Fibroblast of lung (primary cell): ENCODE data around the gene TACC2.

Experiments used
- CTCF ChIP-seq, 2 donors: IDR thresholded peaks in 1 of 2; conservative IDR thresholded peaks in 1 of 2; 1 replicate in 1 of 2; 2 replicates in 1 of 2; pipeline ENCODE4 v1.5.1; 2011 to 2012; ENCODE audit warnings: low read length in 2 of 2, control low read depth in 1 of 2, inconsistent platforms in 1 of 2, low read depth in 1 of 2, mild to moderate bottlenecking in 1 of 2
- EZH2 ChIP-seq: IDR thresholded peaks from 2 replicates; pipeline ENCODE4 v1.5.1; 2012; ENCODE audit warnings: low read length, control low read depth, mild to moderate bottlenecking; ENCODE audit errors: missing control alignments

DNA sequence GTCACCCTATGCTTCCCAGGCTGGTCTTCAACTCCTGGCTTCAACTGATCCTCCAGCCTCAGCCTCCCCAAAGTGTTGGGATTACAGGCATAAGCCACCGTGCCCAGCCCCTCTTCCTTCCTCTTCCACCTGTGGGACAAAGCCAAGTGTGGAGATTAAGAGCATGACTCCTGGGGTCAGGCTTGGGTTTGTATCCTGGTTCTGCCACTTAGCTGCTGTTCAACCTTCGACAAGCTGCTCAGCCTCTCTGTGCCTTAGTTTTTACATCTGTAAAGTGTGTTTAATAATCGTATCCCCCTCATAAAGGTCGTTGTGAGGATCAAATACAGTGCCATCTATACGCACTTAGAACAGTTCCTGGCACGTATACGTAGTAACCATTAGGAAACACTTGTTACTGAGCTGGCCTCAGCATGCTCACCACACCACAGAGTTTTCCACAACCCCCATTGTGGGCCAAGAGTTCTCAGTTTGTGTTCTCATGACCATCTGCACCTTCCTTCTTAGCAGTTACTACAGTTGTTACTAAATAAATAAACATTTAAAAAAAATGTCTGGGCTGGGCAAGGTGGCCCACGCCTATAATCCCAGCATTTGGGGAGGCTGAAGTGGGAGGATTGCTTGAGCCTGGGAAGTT, 141.6 kb downstream of the TACC2 start:
- TF ChIP-seq CTCF (conservative IDR thresholded peaks at IDR 0.05 in 1 of 2, IDR thresholded peaks at IDR 0.05 in 1 of 2; ENCODE audit: low read depth in 1 of 2, low read length in 2 of 2) (no peak), EZH2 (no peak)
